DMS114 treated with DMSO at 0.1 percent for 48 hours (cell line): ENCODE measurements around the gene TNFRSF1B.
A peak's percentile ranks its signal among the peaks of the same experiment; 100 is the strongest.

Experiments used
- DNase-seq: peaks from one replicate; lab custom pipeline; 2025; ENCODE audit not compliant: unreplicated experiment; lab: John Stamatoyannopoulos, UW

Gene TNFRSF1B

GRCh38 chr1:12188657-12189327 is 22.0 kb downstream of the TNFRSF1B start:
- no peak for DNase-seq

DNA sequence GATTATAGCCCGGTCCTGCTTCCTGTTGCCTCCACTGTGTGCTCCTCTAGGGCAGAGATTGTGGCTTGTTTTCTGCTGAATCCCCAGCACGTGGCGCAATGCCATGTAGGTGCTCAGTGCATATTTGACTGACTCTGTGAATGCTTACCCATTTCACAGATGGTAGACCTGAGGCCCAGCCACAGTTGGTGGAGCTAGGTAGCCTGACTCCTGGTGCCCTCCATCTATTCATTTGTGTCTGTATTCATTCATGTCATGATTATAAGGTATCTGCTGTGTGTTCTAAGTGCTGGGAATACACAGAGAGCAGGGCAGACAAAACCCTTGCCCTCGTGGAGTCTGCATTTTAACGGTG is 22.5 kb downstream of the TNFRSF1B start:
- DNase-seq = no peak

DNA sequence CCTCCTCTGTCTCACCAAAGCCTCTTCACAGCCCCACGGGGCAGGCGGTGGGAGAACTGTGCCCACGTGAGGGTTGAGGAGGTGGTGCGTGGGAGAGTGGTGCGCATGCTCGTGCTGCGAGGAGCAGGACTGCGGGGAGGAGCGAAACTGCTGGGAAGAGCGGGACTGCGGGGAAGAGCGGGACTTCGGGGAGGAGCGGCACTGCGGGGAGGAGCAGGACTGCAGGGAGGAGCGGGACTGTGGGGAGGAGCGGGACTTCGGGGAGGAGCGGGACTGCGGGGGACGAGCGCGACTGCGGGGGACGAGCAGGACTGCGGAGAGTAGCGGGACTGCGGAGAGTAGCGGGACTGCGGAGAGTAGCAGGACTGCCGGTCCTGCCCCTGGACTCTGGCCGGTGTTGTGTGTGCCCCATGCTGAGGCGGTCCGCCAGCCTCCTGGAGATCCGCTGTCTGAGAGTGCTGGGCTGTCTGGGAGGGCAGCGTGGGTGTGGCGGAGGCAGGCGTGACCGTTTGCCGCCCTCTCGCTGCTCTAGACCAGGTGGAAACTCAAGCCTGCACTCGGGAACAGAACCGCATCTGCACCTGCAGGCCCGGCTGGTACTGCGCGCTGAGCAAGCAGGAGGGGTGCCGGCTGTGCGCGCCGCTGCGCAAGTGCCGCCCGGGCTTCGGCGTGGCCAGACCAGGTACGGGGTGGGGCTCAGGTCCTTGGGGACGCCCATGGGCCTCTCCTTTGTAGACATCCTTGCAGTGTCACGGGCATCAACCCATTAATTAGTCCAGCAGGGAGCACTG is 24.6 kb downstream of the TNFRSF1B start:
- no peak for DNase-seq

DNA sequence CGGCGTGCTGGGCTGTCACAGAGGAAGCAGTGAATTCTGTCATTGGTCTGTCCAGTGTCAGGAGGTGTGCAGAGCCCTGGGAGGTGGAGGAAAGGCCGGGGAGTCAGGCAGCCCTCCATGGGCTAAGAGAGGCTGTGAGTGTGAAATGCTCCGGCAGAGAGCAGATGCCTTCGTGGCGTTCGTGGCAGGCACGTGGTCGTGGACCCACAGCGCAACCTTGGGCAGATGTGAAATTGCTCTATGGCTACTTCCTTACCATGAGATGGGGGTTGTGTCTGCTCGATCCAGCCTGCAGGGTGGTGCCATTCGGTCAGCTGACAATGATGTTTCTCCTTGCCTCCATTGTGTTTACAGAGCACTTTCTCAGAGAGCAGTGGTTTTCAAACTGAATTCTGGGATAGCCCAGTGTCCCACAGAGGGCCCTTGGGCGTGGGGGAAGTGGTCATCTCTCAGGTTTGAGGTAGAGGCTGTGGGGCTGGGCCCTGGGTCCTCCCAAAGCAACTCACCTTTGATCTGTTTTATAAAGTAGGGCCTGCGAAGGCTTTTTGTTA is 27.9 kb downstream of the TNFRSF1B start:
- DNase-seq = no peak

- DNase-seq = no peak
Observed at GRCh38 chr1:12195416-12195815, 28.6 kb downstream of the TNFRSF1B start.

- DNase-seq = no peak
Observed at GRCh38 chr1:12196641-12197482, 30.1 kb downstream of the TNFRSF1B start.

DNA sequence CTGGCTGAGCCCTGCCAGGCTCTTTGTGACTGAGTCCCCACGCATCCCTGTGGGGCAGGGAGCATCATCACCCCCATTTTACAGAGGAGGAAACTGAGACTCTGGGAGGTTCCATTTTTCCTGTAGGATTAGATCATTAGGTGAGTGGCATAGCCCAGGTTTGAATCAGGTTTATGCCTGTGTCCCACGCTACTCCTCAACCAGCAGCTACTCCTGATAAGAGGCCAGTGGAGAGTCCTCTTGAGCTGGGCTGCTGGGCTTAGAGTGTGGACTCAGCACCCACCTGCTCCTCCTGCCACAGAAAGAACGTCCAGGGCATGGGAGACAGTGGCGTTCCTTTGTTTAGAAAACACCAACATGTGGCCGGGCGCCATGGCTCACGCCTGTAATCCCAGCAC is 30.7 kb downstream of the TNFRSF1B start:
- DNase-seq = no peak

GRCh38 chr1:12200208-12200607 is 33.4 kb downstream of the TNFRSF1B start:
- DNase-seq = no peak

- no peak for DNase-seq
Observed at GRCh38 chr1:12201352-12202189, 34.8 kb downstream of the TNFRSF1B start.

- DNase-seq = no peak
Observed at GRCh38 chr1:12202190-12202497, 35.4 kb downstream of the TNFRSF1B start.

DNA sequence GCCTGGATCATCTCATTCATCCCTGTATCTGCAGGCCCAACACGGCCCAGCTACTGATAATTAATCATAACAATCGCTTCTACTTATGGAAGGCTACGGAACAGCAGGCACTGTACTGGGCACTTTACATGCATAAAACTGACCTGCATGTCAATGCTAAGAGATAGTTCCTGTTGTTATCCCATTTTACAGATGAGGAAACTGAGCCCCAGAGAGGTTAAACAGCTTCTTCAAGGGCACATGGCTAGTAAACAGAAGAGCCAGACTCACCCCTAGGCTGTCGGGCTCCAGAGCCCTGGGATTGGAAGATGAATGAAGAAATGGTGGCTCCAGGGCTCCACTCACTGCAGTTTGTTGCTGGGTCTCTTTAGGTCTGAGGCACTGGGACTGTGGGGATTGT is 35.8 kb downstream of the TNFRSF1B start:
- no peak for DNase-seq

- no peak for DNase-seq
Observed at GRCh38 chr1:12203216-12204007, 36.6 kb downstream of the TNFRSF1B start.

DNA sequence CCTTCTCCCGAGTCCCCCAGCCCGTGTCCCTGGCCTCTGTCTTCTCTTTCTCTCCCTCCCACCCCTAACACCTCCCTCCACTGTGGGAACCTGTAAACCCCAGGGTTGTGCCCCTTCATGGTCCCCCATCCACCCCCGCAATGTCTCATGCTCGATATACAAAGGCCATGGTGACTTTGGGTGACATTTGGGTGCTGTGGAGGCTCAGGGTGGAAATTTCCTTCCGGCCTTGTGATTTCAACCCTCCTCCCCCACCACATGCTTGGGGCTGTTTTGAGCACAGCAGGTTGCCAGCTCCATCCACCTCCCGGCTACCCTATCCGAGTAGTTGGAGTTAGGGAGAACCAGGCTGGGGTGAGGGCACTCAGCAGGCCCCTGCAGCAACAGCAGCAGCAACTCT is 37.3 kb downstream of the TNFRSF1B start:
- no peak for DNase-seq

DNA sequence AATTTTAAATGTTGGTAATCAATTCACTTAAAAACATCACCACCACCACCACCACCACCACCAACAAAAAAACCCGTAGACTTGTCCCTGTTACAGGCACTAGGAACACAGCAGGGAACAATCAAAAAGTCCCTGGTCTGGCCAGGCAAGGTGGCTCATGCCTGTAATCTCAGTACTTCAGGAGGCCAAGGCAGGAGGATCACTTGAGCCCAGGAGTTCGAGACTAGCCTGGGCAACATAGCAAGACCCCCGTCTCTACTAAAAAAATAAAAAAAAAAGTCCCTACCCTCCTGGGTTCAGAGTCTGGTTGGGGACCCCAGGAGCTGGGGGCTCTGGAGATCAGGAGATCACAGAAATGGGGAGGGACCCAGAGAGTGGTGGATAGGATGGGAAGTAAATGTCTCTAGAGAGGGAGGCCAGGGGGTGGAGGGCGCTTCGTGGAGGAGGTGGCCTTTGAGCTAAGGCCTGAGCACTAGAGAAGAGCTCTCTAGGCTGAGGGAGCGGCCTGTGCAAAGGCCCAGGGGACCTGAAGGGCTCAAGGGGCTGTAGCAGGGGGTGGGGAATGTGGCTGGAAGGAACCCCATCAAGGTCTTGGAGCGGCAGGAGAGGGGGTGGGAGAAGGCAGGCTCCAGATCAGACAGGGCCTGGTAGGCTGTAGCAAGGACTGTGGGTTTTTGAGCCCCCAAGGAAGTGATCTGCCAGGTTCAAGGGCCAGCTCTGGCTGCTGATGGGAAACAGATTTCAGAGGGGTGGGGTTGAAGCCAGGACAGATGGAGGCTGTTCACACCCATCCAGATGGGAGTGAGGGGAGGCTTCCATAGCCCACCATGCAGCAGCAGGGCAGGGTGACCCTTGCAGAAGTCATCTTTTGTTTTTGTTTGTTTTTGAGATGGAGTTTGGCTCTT is 38.2 kb downstream of the TNFRSF1B start:
- no peak for DNase-seq

DNA sequence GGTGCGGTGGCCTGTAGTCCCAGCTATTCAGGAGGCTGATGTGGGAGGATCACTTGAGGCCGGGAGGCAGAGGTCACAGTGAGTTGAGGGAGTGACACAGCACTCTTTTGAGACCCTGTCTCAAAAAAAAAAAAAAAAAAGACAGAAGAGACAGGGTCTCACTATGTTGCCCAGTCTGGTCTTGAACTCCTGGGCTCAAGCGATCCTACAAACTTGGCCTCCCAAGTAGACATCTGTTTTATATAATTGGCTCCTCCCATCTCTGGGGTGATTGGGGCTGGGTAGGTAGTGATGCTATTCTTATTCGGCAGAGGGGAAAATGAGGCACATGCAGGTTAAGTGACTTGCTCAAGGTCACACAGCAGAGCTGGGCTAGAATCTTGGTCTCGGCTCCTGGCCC is 39.4 kb downstream of the TNFRSF1B start:
- no peak for DNase-seq

DNA sequence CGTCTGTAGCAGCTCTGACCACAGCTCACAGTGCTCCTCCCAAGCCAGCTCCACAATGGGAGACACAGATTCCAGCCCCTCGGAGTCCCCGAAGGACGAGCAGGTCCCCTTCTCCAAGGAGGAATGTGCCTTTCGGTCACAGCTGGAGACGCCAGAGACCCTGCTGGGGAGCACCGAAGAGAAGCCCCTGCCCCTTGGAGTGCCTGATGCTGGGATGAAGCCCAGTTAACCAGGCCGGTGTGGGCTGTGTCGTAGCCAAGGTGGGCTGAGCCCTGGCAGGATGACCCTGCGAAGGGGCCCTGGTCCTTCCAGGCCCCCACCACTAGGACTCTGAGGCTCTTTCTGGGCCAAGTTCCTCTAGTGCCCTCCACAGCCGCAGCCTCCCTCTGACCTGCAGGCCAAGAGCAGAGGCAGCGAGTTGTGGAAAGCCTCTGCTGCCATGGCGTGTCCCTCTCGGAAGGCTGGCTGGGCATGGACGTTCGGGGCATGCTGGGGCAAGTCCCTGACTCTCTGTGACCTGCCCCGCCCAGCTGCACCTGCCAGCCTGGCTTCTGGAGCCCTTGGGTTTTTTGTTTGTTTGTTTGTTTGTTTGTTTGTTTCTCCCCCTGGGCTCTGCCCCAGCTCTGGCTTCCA is 40.1 kb downstream of the TNFRSF1B start:
- DNase-seq = no peak

DNA sequence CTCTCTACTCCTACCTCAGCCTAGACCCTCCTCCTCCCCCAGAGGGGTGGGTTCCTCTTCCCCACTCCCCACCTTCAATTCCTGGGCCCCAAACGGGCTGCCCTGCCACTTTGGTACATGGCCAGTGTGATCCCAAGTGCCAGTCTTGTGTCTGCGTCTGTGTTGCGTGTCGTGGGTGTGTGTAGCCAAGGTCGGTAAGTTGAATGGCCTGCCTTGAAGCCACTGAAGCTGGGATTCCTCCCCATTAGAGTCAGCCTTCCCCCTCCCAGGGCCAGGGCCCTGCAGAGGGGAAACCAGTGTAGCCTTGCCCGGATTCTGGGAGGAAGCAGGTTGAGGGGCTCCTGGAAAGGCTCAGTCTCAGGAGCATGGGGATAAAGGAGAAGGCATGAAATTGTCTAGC is 41.5 kb downstream of the TNFRSF1B start:
- no peak for DNase-seq

GRCh38 chr1:12208764-12209494 is 42.1 kb downstream of the TNFRSF1B start:
- DNase-seq = peak; percentile 62
